ENCODE results near the gene IFRD2.

Gene IFRD2, protein sequence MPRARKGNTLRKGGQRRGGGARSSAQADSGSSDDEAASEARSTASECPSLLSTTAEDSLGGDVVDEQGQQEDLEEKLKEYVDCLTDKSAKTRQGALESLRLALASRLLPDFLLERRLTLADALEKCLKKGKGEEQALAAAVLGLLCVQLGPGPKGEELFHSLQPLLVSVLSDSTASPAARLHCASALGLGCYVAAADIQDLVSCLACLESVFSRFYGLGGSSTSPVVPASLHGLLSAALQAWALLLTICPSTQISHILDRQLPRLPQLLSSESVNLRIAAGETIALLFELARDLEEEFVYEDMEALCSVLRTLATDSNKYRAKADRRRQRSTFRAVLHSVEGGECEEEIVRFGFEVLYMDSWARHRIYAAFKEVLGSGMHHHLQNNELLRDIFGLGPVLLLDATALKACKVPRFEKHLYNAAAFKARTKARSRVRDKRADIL

DNA sequence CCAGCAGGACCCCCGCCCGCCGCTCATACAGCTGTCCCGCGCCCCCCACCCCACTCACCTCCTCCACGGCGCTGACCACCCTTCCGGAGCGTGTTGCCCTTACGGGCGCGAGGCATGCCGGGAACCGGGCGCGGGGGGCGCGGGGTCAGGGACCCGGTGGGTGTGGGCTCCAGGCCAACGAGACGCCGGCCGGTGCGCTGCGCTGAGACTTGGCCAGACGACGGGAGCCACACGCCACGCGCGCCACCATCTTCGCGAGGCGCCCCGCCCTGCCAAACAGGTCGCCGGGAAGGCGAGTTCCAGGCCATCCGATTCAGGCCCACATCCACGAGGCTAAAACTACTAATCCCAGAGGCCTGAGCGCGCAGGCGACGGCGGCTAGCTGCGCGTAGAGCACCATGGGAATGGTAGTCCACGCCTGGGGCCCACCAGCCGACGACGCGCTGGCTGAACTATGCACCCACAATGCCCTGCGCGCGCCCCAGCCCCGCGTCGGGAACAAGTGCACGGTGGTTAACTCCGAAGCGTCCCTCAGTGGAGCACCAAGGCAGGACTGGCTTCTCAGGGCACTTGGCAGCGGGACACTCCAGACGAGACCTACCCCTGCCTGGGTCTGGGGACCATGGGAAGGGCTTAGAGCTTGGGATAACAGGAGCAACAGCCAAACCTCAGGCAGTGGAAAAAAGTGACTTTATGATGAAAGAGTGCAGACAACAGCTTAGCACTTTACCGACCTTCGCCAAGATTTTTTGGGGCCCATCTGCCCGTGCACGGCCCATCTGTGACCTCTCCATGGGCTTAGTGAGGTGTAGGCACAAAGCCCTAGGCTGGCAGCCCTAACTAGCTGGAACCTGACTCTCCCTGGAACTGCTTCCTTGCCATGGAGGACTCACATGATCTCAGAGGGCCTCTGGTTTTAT is at the start of gene IFRD2:
Gene IFRD2, minus strand, starts transcription at position 271 of the 920 bp plus-strand sequence. Its CDS starts 155 bp downstream, at position 116.
- peak; percentile 87 for DNase-seq (ENCODE audit: low read depth in 2 of 2)

DNA sequence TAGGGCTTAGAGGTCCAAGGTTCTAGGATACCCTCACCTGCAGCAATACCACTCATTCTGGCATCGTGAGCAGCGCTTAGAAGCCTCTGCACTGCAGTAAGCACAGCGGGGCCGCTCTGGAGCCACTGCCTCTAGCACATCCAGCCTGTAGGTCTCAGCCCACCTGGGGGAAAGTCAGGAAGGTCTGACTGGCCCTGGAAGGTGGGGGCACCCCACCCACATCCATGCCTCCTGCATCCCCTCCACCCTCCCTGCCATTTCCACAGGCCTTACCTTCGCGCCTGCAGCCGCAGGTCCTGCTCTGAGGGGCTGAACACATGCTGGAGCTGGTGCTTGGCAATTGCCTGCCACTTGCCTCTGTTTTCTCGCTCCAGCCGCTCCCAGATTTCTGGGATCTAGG is 49.3 kb upstream of the IFRD2 start:
- DNase-seq (ENCODE audit: low read depth in 2 of 2), result no peak

DNA sequence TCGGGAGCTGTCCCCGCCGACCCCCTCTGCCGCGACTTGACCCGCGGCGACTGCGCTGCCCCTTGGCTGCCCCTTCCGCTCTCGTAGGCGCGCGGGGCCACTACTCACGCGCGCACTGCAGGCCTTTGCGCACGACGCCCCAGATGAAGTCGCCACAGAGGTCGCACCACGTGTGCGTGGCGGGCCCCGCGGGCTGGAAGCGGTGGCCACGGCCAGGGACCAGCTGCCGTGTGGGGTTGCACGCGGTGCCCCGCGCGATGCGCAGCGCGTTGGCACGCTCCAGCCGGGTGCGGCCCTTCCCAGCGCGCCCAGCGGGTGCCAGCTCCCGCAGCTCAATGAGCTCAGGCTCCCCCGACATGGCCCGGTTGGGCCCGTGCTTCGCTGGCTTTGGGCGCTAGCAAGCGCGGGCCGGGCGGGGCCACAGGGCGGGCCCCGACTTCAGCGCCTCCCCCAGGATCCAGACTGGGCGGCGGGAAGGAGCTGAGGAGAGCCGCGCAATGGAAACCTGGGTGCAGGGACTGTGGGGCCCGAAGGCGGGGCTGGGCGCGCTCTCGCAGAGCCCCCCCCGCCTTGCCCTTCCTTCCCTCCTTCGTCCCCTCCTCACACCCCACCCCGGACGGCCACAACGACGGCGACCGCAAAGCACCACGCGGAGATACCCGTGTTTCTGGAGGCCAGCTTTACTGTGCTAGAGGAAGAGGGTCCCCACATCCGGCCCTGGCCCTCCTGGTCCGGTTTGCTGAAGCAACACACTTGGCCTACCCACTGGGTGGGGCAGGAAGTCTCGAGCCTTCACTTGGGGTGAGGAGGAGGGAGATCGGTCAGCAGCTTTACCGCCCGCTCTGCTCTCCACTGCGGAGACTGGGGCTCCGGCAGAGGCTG is 48.5 kb upstream of the IFRD2 start, which contains the start of gene RASSF1:
Gene RASSF1, minus strand, starts transcription at position 389 of the 882 bp plus-strand sequence. Its CDS starts 31 bp downstream, at position 358.
- peak in 1 of 2 donors; percentile 37 for DNase-seq (ENCODE audit: low read depth in 2 of 2)

DNA sequence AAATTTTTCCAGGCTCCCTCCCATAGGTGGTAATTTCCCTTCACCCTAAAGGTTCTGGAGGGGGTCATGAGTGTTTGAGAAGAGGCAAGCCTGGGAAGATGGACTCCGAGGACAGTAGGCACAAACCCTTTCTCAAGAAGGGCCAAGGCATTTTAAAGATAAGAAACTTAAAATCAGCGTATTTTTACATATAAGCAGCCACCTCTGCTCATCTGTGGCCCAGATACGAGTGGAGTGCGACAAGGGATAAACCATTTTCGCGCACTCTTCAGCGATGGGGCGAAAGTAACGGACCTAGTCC is 47.9 kb upstream of the IFRD2 start:
- DNase-seq (ENCODE audit: low read depth in 2 of 2), result no peak

DNA sequence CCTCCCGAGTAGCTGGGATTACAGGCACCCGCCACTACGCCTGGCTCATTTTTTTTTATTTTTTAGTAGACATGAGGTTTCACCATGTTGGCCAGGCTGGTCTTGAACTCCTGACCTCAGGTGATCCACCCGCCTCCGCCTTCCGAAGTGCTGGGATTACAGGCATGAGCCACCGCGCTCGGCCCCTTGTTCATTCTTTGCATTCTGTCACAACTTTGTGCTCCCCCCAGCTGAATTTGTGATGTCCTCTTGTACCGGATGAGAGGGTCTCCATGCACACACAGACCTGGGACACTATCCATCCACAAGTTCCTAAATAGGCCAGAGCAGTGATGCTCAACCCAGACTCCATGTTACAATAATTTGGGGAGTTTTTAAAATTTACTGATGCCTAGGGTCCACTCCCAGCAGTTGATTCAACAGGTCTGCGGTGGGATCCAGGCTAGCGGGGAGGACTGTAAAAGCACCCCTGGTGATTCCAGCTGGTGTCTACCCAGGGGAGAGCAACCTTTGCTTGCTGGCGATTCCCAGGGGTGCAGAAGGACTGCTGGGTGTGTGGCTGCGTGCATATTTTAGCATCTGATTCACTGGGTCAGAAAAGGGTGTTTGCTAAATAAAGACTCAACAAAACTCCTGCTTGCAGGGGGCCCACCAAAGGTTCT is 47.4 kb upstream of the IFRD2 start:
- no peak for DNase-seq (ENCODE audit: low read depth in 2 of 2)

DNA sequence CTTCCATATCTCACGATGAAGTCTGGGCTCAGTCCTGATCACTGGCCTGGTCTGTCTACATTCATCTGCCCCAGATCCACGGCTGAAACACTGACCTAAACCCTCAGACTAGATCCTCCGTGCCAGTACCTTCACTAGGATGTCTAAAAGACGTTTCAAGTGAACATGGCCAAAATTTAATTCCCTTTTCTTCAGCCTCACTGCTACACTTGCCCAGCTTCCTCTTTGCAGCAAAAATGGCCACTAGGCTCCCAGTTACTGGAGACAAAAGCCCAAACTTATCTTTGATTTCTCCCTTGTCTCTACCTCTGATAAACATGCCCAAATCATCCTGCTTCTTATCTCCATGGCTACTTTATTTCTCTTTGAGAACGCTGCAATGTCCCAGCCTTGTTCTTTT is 46.7 kb upstream of the IFRD2 start:
- DNase-seq (ENCODE audit: low read depth in 2 of 2), result no peak

DNA sequence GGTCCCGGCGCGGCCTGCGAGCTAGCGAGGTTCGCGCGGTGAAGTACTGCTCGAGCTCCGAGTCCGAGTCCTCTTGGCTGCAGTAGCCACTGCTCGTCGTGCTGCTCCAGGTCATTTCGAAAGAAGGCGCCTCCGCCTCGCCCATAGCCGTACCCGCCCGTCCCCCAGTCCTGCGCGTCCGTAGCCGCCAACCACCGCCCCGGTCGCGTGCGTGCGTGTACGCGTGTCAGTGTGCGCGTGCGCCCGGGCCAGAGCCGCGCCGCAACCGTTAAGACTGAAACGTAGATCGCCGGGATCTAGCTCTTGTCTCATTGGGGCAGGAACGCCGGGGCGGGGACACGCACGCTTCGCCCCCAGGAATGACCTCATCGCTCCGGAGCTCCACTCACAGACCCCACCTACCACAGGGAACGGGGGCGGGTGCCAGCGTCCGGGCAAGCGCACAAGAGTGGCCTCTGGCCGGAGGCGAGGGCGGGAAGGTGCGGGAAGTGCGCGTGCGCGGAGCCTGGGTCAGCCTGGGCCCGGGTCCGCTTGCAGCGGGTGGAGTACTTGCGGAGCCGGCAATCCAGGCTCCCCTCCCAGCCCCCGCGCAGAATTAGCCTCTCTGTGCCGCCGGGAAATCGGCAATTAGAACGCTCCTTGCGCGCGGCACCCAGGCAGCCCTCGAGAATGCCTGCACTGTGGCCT is 45.1 kb upstream of the IFRD2 start:
- peak; percentile 82 to 86 for DNase-seq (ENCODE audit: low read depth in 2 of 2)

DNA sequence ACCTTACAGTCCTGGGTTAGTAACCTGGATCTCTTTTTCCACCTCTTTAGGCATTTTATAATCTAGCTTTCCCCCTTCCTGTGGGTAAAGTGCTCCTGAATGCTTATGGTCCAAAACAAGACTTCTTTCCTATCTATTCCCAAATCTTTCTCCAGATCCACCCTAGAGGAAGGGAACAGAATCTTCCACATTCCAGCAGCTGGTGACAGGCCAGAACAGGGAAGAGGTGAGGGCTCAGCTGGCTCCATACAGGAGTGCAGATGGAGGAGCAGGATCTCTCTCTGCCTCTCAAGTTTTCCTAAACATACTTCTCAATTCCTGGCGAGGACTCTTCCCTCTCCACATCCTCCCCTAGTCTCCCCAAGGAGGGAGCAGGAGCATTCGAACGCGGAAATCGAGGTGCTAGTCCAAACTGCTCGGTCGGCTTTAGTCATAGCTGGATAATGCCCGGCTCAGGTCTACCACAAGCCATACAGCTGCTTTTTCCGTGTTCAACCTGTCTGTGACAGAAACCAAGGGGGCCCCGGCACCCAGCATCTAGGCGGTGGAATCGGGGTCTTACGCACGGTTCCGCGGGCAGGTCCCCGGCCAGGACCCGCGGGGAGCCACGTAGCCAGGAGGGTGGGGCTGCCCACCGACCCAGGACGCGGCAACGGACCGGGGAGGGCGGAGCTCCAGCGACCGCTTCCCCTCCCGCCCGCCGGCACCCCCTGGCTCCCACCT is 44.4 kb upstream of the IFRD2 start:
- no peak for DNase-seq (ENCODE audit: low read depth in 2 of 2)

DNA sequence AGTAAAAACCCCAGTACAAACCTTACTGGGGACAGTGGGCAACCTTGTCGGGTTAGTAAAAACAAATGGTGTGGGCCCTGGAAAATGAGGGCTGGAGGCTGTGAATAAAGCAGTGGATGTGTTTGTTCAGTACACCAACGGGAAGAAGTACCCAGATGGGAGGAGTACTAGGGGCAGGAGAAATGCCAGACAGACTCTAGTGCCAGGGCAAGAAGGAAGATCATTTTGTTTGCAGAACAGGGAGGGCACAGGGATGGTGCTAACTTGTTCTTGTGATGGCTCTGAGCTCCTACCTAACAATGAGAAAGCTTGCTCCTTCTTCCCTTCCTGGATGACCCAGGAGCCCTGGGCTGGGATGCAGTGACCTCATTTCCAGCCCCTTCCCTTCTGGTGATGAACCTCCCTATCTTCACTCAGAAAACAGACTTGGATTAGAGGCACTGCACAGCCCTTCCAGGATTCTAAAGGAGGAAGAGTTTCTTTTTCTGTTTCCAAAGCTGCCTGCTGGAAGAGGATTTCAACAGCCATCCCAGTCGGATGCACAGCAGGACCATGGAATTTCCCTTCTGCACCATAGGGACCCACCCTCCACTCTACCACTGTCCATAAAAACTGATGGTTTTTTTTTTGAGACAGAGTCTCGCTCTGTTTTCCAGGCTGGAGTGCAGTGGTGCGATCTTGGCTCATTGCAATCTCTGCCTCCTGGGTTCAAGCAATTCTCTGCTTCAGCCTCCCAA is 42.3 kb upstream of the IFRD2 start:
- no peak for DNase-seq (ENCODE audit: low read depth in 2 of 2)

DNA sequence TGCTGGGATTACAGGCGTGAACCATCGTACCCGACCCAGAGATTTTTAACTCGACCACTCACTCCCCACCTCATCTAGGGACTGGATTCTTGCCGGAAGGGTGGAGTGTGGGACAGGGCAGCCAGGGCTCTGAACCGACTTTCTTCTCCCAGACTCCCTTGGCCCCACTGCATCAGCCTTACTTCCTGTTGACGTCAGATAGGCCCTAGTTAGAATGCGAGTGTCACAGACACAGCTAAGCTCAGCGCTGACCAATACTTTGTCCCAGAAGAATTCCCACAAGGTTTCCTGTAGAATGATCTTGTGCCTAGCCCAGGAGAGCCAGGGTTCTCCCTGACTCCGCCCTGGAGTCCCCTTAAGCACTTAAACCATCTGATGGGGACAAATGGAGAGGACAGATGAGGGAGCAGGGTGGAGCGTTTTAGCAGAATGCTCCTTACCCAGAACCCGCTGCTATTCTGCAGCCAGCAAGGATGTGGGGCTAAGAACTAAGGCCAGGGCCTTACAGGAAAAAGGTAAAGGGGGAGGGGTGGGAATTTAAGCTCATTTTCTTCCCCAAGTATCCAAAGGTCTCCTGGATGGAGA is 41.6 kb upstream of the IFRD2 start:
- no peak for DNase-seq (ENCODE audit: low read depth in 2 of 2)

DNA sequence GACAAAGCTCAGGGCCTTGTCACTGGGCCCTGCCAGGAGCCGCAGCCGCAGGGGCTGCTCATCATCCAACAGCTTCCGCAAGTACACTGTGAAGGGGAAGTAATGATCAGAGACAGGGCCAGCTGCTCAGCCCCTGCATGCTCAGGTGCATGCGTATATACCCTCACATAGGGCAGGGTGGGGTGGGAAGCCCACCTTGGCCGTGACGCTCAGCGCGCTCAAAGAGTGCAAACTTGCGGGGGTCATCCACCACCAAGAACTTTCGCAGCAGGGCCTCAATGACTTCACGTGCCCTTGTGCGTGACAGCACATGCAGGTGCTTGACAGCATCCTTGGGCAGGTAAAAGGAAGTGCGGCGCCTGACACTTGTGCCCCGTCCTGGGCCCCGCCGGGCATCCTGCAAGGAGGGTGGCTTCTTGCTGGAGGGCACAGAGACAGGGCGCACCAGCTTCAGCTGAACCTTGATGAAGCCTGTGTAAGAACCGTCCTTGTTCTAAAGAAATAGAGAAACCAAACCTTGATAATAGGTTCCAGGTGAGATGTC is 39.2 kb upstream of the IFRD2 start:
- no peak for DNase-seq (ENCODE audit: low read depth in 2 of 2)

DNA sequence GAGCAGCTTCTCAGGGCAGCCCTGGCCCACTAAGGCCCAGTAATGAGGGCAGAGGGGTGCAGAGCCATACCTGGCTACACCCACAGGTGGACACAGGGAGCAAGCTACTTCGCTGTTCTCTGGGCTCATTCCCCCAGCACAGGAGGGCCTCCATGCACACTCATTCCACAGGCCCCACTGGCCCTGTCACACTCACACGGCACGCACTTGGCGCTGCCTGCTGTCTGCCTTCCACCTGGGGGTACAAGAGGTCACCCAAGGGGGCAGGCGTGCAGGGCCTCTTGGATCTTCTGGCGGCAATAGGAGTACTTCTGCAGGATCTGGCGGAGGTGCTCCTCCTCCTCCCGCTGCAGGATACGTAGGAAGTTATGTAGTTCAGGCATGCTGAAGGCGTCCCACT is 38.1 kb upstream of the IFRD2 start:
- no peak for DNase-seq (ENCODE audit: low read depth in 2 of 2)

DNA sequence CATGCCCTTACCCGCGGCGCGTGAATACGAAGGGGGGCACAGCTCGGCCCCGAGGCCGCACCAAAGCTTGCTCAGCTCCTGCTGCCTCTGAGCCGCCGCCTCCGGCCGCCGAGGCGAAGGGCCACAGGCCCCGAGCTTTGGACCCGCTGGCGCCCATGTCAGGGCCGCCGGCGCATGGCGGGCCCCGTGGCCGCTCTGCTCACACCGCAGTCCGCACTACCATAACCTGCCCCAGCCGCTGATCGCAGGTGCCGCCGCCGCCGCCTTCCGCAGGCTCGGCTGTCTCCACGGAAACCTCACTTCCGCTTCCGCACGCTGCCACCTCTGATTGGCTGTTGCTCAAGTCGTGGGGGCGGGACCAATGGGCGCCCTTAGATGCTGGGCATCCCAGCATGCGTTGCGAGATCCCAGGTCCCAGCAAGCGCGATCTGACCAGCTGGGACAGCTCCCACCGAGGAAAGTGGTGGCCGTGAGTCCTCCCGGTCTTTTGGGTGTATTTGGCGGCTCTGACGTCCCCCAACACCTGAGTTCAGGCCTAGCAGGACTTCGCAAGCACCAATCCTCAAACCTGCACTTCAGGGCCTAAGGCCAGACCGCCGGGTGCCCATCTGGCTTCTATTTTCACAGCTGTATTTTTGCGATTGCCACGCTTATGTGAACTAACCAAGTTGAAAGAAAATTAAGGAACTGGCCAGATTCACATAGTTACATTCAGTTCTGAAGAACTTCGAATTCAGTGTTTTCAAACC is 35.9 kb upstream of the IFRD2 start, which contains the start of gene TUSC2:
Gene TUSC2, minus strand, starts transcription at position 281 of the 749 bp plus-strand sequence. Its CDS starts 124 bp downstream, at position 157.
- DNase-seq (ENCODE audit: low read depth in 2 of 2), result peak; percentile 87 to 91

DNA sequence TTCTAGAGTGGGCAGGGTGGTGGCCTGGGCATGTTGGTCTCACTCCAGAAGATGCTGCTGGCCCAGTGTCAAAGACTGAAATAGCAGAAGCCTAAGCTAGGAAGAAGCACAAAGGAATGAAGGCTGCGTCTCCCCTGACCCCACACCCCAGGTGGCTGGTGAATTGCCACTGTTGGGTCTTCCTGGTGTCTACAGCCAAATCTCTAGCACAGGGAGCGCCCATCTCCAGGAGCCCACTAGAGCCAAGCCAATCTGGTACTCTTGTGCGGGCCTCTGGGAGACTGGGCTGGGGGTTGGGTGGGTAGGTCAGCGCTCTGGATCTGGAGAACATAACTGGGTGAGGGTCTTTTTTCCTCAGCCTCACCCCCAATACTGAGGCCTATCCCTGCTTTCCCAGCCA is 34.9 kb upstream of the IFRD2 start:
- DNase-seq (ENCODE audit: low read depth in 2 of 2), result no peak

DNA sequence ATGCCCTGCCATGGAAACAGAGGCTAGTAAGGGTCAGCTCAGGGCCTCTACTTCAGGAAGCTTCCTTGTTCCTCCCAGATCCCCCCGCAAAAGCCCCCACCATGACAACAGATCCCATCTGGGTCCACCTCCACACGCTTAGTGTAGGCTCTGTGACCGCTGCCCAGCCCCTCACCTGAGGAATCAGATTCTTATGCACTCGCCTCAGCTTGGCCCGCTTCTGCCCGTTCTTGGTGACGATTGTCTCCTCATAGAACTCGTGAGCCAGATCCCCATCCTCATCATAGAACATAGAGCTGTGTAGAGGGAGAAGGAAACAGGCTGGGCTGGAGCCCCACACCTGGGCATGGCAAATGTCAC is 33.9 kb upstream of the IFRD2 start:
- DNase-seq (ENCODE audit: low read depth in 2 of 2), result no peak

DNA sequence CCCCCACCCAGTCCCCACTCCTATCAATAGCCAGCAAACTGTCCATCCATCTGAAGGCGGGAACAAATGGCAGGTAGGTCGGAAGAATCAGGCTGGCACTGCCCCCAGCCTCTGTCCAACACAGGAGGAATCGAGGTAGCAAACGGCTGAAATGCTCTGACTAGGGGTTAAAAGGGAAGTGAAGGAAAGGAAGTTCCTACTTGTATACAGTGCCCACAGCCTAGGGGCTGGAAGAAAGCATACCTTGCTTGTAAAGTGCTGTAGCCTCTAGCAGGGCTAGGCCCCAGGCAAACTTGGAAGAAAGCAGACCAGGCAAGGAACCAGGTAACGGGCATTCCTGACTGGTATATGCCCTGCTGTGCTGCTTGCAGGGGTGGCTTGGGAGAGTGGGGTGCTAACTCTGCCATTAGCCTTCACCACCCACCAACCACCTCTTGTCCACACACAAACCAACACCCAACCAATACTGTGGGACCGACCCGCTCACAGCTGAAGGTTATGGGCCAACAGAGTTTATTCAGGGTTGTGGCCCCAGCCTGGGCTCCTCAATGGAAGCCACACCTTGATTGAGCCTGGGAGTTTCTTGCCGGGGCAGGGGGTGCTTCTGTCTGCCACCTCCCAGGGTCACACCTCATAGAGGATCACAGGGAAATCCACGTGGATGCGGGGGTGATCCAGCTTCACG is 33.4 kb upstream of the IFRD2 start:
- DNase-seq (ENCODE audit: low read depth in 2 of 2), result no peak

DNA sequence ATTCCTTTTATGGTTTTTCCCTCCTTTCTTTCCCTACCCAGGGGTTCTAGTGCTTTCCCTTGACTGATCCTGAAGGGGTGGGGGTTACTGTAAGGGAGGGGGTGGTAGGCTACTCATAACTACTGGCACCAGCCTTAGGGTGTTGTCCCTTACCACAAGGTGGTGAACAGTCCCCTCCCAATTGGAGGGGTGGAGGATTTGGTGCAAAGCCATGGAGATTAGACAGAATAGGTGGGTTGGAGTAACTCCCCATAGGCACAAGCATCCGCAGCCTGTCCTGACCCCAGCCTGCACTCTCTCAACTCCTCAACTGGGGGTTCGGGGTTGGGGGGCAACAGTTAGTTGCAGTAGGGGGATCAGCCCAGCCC is 32.9 kb upstream of the IFRD2 start:
- no peak for DNase-seq (ENCODE audit: low read depth in 2 of 2)

Measured in stimulated activated CD8-positive, alpha-beta memory T cell treated with anti-CD3 and anti-CD28 coated beads, Interleukin-7, amount 100 ng/mL, for 1 hour (primary cell).